HepG2 (cell line): ENCODE measurements around the gene CBX2. TPM values are rescaled to one million over a fixed set of nuclear protein-coding genes. Genes with fewer than 3 reads are reported as not detected.

Experiments
- ATAC-seq: fragments of 200-7000 bp; cut with Tn5 transposase; 3 replicates; pipeline ENCODE4 v1.9.1; 2020; ENCODE audit warnings: mild to moderate bottlenecking, moderate library complexity
- BruUV-seq: library from RNA; stranded (reverse); fragments of 400-500 nt; replicated peaks from 2 replicates; lab custom pipeline; 2021; lab: Mats Ljungman, UMichigan
- CTCF ChIA-PET: fragments of 300-600 bp; formaldehyde crosslinking; extraction: SDS; loops from one replicate; lab custom pipeline; 2021; ENCODE audit warnings: low total read pairs, inconsistent platforms, low intra/inter-chr PET ratio; lab: Yijun Ruan, JAX
- POLR2A ChIA-PET: fragments of 350-600 bp; sonication (Branson Sonifier 250); formaldehyde crosslinking; loops from one replicate; lab custom pipeline; 2020; ENCODE audit warnings: antibody characterized with exemption, inconsistent platforms; lab: Yijun Ruan, JAX
- DNase-seq: peaks from one replicate; pipeline ENCODE4 v3.0.0-alpha.2; 2015; ENCODE audit warnings: low spot score
- FAIRE-seq: peaks from 3 replicates; lab custom pipeline; 2011; peaks lifted over from hg19 to GRCh38; lab: Jason Lieb, UNC
- H2AFZ ChIP-seq: one replicate; pipeline ENCODE4 v1.6.1; 2011; ENCODE audit warnings: low read length, inconsistent platforms
- H3K27ac ChIP-seq: fragments of 300-600 bp; 3 replicates; pipeline ENCODE4 v1.8.0; 2011; ENCODE audit warnings: mixed run types, mild to moderate bottlenecking, mixed read lengths, low read length, inconsistent platforms; ENCODE audit not compliant: insufficient read depth; ENCODE audit errors: extremely low read length
- H3K27me3 ChIP-seq, 2 experiments: fragments of 200-600 bp in 1 of 2; 2 replicates in 1 of 2; 3 replicates in 1 of 2; pipeline versions ENCODE4 v1.6.0 to v1.8.0; 2011; ENCODE audit warnings: low read length in 2 of 2, mild to moderate bottlenecking in 2 of 2, moderate library complexity in 2 of 2, inconsistent platforms in 1 of 2; ENCODE audit not compliant: insufficient read depth in 2 of 2, control insufficient read depth in 1 of 2
- H3K36me3 ChIP-seq, 2 experiments: fragments of 200-600 bp in 1 of 2; replicated peaks in 1 of 2; 2 replicates in 1 of 2; 3 replicates in 1 of 2; pipeline versions ENCODE4 v1.5.1 to v1.8.0; 2011; ENCODE audit warnings: low read length in 2 of 2, inconsistent platforms in 1 of 2; ENCODE audit not compliant: insufficient read depth in 2 of 2, control insufficient read depth in 1 of 2
- H3K4me1 ChIP-seq: 2 replicates; pipeline ENCODE4 v1.5.1; 2012; ENCODE audit warnings: low read length, inconsistent platforms; ENCODE audit not compliant: insufficient read depth
- H3K4me2 ChIP-seq: 2 replicates; pipeline ENCODE4 v1.6.0; 2011; ENCODE audit warnings: low read depth, low read length, inconsistent platforms
- H3K4me3 ChIP-seq, 3 experiments: fragments of 200-600 bp in 1 of 3; sonication (generic), shearing (Covaris generic) in 1 of 3; replicated peaks in 1 of 3; 2 replicates each; pipeline ENCODE4 v1.5.1; 2011 to 2016; ENCODE audit warnings: low read length in 3 of 3, inconsistent platforms in 2 of 3, low read depth in 2 of 3, mild to moderate bottlenecking in 2 of 3, control low read depth in 1 of 3, mixed read lengths in 1 of 3; ENCODE audit not compliant: insufficient read depth in 1 of 3
- H3K79me2 ChIP-seq: one replicate; pipeline ENCODE4 v1.6.1; 2011; ENCODE audit warnings: low read length, inconsistent platforms; ENCODE audit not compliant: insufficient read depth
- H3K9ac ChIP-seq: 2 replicates; pipeline ENCODE4 v1.6.0; 2011; ENCODE audit warnings: mild to moderate bottlenecking, low read depth, low read length, inconsistent platforms; ENCODE audit not compliant: insufficient read depth
- H3K9me3 ChIP-seq: 2 replicates; pipeline ENCODE4 v1.5.1; 2012; ENCODE audit warnings: mild to moderate bottlenecking, low read length
- H4K20me1 ChIP-seq: 2 replicates; pipeline ENCODE4 v1.6.0; 2011; ENCODE audit warnings: inconsistent platforms, mild to moderate bottlenecking, low read length, moderate library complexity; ENCODE audit not compliant: insufficient read depth
- LCORL ChIP-seq, 2 experiments: fragments of 450-650 bp in 1 of 2; sonication (generic) in 1 of 2; formaldehyde crosslinking in 1 of 2; IDR thresholded peaks; 2 replicates each; pipeline versions ENCODE4 v1.5.0 to v1.6.1; 2017 to 2020; ENCODE audit warnings: antibody characterized with exemption in 1 of 2, missing genetic modification reagents in 1 of 2
- MBD4 ChIP-seq: IDR thresholded peaks from 2 replicates; pipeline ENCODE4 v1.6.1; 2012; ENCODE audit warnings: low read length, inconsistent platforms, borderline replicate concordance
- MED1 ChIP-seq: sonication (generic); formaldehyde crosslinking; IDR thresholded peaks from 2 replicates; pipeline ENCODE4 v1.4.0; 2020; ENCODE audit warnings: missing genetic modification reagents
- NFATC3 ChIP-seq: sonication (generic); formaldehyde crosslinking; IDR thresholded peaks from 2 replicates; pipeline ENCODE4 v1.5.1; 2020; ENCODE audit warnings: mild to moderate bottlenecking, missing genetic modification reagents
- PHF21A ChIP-seq: sonication (generic); formaldehyde crosslinking; IDR thresholded peaks from 2 replicates; pipeline ENCODE4 v1.5.0; 2020; ENCODE audit warnings: mild to moderate bottlenecking, missing genetic modification reagents
- PHF5A ChIP-seq: IDR thresholded peaks from one replicate; pipeline ENCODE4 v1.6.1; 2018; ENCODE audit warnings: low read depth, missing genetic modification reagents; ENCODE audit not compliant: unreplicated experiment
- RXRB ChIP-seq: IDR thresholded peaks from 2 replicates; pipeline ENCODE4 v1.6.1; 2016; ENCODE audit warnings: borderline replicate concordance, missing genetic modification reagents, missing compliant biosample characterization
- ZFP62 ChIP-seq: sonication (generic); formaldehyde crosslinking; IDR thresholded peaks from 2 replicates; pipeline ENCODE4 v1.4.0; 2020; ENCODE audit warnings: missing genetic modification reagents
- ZNF136 ChIP-seq: sonication (generic); formaldehyde crosslinking; IDR thresholded peaks from 2 replicates; pipeline ENCODE4 v1.8.1; 2022; ENCODE audit warnings: low read depth, mild to moderate bottlenecking, moderate library complexity, missing genetic modification reagents
- ZNF557 ChIP-seq: sonication (generic); formaldehyde crosslinking; IDR thresholded peaks from 2 replicates; pipeline ENCODE4 v1.4.0; 2020; ENCODE audit warnings: missing genetic modification reagents
- ZNF563 ChIP-seq: sonication (generic); formaldehyde crosslinking; IDR thresholded peaks from 2 replicates; pipeline ENCODE4 v1.8.0; 2022; ENCODE audit warnings: mild to moderate bottlenecking, moderate library complexity, missing genetic modification reagents
- ZNF747 ChIP-seq: sonication (generic); formaldehyde crosslinking; IDR thresholded peaks from 2 replicates; pipeline ENCODE4 v1.8.1; 2023; ENCODE audit warnings: missing genetic modification reagents, mild to moderate bottlenecking, borderline replicate concordance
- ZSCAN30 ChIP-seq: sonication (generic); formaldehyde crosslinking; IDR thresholded peaks from 2 replicates; pipeline ENCODE4 v1.5.0; 2020; ENCODE audit warnings: mild to moderate bottlenecking, missing genetic modification reagents
- WGBS: methylation state at CpG from one replicate; pipeline ENCODE4 v1.1.6; 2017; ENCODE audit warnings: low lambda C conversion rate; 5-methylcytosine and 5-hydroxymethylcytosine counted together
- in situ Hi-C: cut with HindIII; loops from 2 replicates; pipeline ENCODE4 v1.10.0; 2017; ENCODE audit warnings: low pct_unique_long_range_greater_than_20kb; ENCODE audit not compliant: extremely low pct_ligation_motif_present
- intact Hi-C: fragments of 100-400 bp; cut with micrococcal nuclease; formaldehyde crosslinking; loops from one replicate; pipeline ENCODE4 v1.10.0; 2022; ENCODE audit not compliant: unreplicated experiment
- polyA plus RNA-seq, 8 experiments: library from polyadenylated mRNA; depleted of rRNA in 3 of 8; stranded (reverse) in 7 of 8; unstranded in 1 of 8; fragments of >200 nt; fragmentation: Illumina TruSeq in 4 of 8; extraction: Trizol in 4 of 8; gene quantifications; 2 replicates each; pipeline versions ENCODE4 v1.2.1 to v1.2.3, GENCODE V29; 2011 to 2016; ENCODE audit warnings: low read depth in 4 of 8, missing spikeins in 1 of 8, mixed read lengths in 1 of 8; ENCODE audit not compliant: insufficient read depth in 1 of 8
- total RNA-seq, 5 experiments: library from RNA; depleted of rRNA; stranded (reverse); fragments of >200 nt; fragmentation: Illumina TruSeq; extraction: Trizol; gene quantifications; 2 replicates each; pipeline ENCODE4 v1.2.3, GENCODE V29; 2016; ENCODE audit warnings: low read depth in 1 of 5
- TF ChIP-seq, protein P1 (sequence below): fragments of 450-650 bp; IDR thresholded peaks from 2 replicates; pipeline ENCODE4 v1.6.1; 2017; ENCODE audit warnings: mild to moderate bottlenecking
- TF ChIP-seq, protein P2 (sequence below): sonication (generic); formaldehyde crosslinking; IDR thresholded peaks from 2 replicates; pipeline ENCODE4 v1.4.0; 2020; ENCODE audit warnings: low read depth, mild to moderate bottlenecking, missing genetic modification reagents

Gene CBX2
- total and polyA plus RNA-seq, 2 of the 13 experiments (the other 11 are each of a cell fraction or from before 2014, with no cell fraction given) = 14.5 to 31.1 TPM

DNA sequence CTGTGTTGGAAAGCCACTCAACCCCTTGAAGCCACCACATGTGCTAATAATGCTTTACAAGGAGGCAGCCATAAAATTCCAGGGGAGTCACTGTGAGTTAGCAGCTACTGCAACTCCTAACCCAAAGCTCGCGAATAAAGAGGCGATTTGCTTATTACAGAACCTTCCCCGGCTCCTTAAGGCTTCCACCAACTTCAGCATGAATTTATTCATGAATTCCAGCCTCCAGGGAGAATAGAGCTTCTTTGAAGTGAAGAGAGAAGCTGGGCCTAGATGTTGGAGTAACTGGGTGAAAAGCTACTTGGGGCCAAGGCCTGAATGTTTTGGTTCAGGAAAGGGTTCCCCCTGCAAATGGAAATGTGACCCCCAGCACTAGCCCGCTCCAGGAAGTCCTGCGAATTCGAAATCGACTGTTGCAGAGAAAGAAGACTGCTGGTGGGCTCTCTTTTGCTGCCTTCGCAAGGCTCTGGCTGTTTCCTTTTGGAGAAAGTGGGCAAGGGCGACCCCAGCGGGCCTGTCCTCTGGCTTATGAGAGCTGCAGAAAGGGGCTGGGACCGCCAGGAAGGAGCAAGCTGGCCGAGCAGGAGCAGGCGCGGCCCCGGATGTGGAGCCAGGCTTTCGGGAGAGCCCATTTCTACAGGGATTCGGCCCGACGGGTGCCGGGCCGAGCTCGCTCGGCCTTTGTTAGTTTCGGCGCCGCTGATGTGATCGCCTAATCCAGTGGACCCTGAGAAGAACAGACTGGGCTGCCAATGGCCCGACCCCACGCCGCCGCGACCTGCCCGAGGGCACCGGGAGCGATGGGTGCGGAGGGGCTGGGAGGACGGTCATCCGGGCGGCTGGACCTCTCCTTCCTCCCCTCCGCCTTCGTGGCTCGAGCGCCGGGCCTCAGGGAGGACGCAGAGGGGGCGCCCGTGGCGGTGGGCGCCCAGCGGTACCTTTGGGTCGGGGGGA lies 11.3 kb downstream of the CBX2 start:
- 25% methylated on average over 33 of the region's 52 CpGs for WGBS
- H4K20me1 ChIP-seq = peaks cover 7% of the 10 kb centered on the region; the same call in 1 of the 2 replicates
- peaks cover 46% of the 10 kb centered on the region for H3K4me1 ChIP-seq
- no peaks in the 10 kb centered on the region for H3K79me2 ChIP-seq
- ChIA-PET POLR2A (interaction anchor here (0.9 to 2.0 kb wide), 7 partner anchors 11 to 204 kb away, joined by 3 to 7 read pairs (median 4); partner anchors contain the start of gene CBX4), CTCF (interaction anchor here (1.0 to 2.4 kb wide), 5 partner anchors 22 to 181 kb away, joined by 3 to 14 read pairs (median 6); no protein-coding TSS in a partner anchor)
- peak; percentile 41 for ATAC-seq
- no TSS peak for BruUV-seq
- intact Hi-C loops = loop anchor here (5.0 kb wide), 1 partner anchor 183 kb away; no protein-coding TSS in a partner anchor
- H3K27ac ChIP-seq = no peak overlapping the region
- FAIRE-seq = no peak
- H3K4me2 ChIP-seq = peak overlapping the region; percentile 72
- DNase-seq = no peak
- peak overlapping the region; percentile 37; the same call in 1 of the 2 replicates for H3K9ac ChIP-seq
- peak overlapping the region; percentile 22 to 67 (median 48); a peak in 4 of 6 replicates for H3K4me3 ChIP-seq
- H3K27me3 ChIP-seq = peaks cover 18 to 48% of the 10 kb centered on the region in 2 experiments
- no peaks in the 10 kb centered on the region for H3K9me3 ChIP-seq
- no peak overlapping the region for H2AFZ ChIP-seq
- H3K36me3 ChIP-seq = peaks cover 0 to 7% of the 10 kb centered on the region in 2 experiments; a peak in 1 of 5 replicates
- in situ Hi-C loops = no loop called here
- TF ChIP-seq PHF5A (no peak), ZNF563 (no peak), NFATC3 (CRISPR knock-in tag) (no peak), ZNF747 (CRISPR knock-in tag) (no peak), ZFP62 (no peak), LCORL (IDR thresholded peaks at IDR 0.05) (no peak), LCORL (CRISPR knock-in tag; IDR thresholded peaks at IDR 0.05) (no peak), MED1 (CRISPR knock-in tag) (no peak), ZSCAN30 (CRISPR knock-in tag) (no peak), ZNF557 (CRISPR knock-in tag) (no peak), RXRB (CRISPR knock-in tag) (no peak), PHF21A (0 out of 2 replicates have a peak, but pooled peaks have one; percentile 36), ZNF136 (CRISPR knock-in tag) (no peak), MBD4 (no peak)
- TF ChIP-seq, protein P1, sequence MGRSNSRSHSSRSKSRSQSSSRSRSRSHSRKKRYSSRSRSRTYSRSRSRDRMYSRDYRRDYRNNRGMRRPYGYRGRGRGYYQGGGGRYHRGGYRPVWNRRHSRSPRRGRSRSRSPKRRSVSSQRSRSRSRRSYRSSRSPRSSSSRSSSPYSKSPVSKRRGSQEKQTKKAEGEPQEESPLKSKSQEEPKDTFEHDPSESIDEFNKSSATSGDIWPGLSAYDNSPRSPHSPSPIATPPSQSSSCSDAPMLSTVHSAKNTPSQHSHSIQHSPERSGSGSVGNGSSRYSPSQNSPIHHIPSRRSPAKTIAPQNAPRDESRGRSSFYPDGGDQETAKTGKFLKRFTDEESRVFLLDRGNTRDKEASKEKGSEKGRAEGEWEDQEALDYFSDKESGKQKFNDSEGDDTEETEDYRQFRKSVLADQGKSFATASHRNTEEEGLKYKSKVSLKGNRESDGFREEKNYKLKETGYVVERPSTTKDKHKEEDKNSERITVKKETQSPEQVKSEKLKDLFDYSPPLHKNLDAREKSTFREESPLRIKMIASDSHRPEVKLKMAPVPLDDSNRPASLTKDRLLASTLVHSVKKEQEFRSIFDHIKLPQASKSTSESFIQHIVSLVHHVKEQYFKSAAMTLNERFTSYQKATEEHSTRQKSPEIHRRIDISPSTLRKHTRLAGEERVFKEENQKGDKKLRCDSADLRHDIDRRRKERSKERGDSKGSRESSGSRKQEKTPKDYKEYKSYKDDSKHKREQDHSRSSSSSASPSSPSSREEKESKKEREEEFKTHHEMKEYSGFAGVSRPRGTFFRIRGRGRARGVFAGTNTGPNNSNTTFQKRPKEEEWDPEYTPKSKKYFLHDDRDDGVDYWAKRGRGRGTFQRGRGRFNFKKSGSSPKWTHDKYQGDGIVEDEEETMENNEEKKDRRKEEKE = no peak
- TF ChIP-seq, protein P2, sequence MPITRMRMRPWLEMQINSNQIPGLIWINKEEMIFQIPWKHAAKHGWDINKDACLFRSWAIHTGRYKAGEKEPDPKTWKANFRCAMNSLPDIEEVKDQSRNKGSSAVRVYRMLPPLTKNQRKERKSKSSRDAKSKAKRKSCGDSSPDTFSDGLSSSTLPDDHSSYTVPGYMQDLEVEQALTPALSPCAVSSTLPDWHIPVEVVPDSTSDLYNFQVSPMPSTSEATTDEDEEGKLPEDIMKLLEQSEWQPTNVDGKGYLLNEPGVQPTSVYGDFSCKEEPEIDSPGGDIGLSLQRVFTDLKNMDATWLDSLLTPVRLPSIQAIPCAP (CRISPR knock-in tag) = no peak
